Heart left ventricle (tissue), 16 donors: Measurements from ENCODE around the gene KCNJ5. TPM values are rescaled to one million over a fixed set of nuclear protein-coding genes. Genes with fewer than 3 reads are reported as not detected.
"Not testable (repeated sequence)": the region's sequence is repeated elsewhere in the genome, so short reads cannot be mapped to it uniquely, and the experiment has no call there.

Source experiments
- ATAC-seq, 4 donors: fragments of 200-7000 bp; cut with Tn5 transposase; one replicate each; pipeline ENCODE4 v1.9.1; 2020 to 2022; ENCODE audit warnings: moderate library complexity in 4 of 4, mild to moderate bottlenecking in 3 of 4, moderate number of reproducible peaks in 1 of 4
- DNase-seq, 5 donors: peaks; one replicate each; pipeline ENCODE4 v3.0.0-alpha.2; 2020
- H3K27ac ChIP-seq, 12 donors: fragments of 200-600 bp; sonication (generic) in 4 of 12; one replicate each; pipeline versions ENCODE4 v1.5.0 to v1.8.0; 2016 to 2022; ENCODE audit warnings: mild to moderate bottlenecking in 2 of 12
- H3K27me3 ChIP-seq, 9 donors: fragments of 200-600 bp; sonication (generic) in 2 of 9; one replicate each; pipeline versions ENCODE4 v1.5.1 to v1.8.0; 2016 to 2022; ENCODE audit warnings: mild to moderate bottlenecking in 3 of 9
- H3K36me3 ChIP-seq, 9 donors: fragments of 200-600 bp; sonication (generic) in 2 of 9; one replicate each; pipeline versions ENCODE4 v1.5.0 to v1.8.0; 2018 to 2022; ENCODE audit warnings: mild to moderate bottlenecking in 2 of 9
- H3K4me1 ChIP-seq, 12 donors: fragments of 200-600 bp; sonication (generic) in 4 of 12; one replicate each; pipeline versions ENCODE4 v1.5.0 to v1.8.0; 2016 to 2022; ENCODE audit warnings: mild to moderate bottlenecking in 3 of 12
- H3K4me3 ChIP-seq, 12 donors: fragments of 200-600 bp; sonication (generic) in 4 of 12; one replicate each; pipeline versions ENCODE4 v1.5.0 to v1.8.0; 2017 to 2022; ENCODE audit warnings: mild to moderate bottlenecking in 9 of 12, moderate library complexity in 4 of 12
- H3K9me3 ChIP-seq, 12 donors: fragments of 200-600 bp; sonication (generic) in 4 of 12; one replicate each; pipeline versions ENCODE4 v1.5.0 to v1.8.0; 2016 to 2022; ENCODE audit warnings: mild to moderate bottlenecking in 1 of 12
- CTCF ChIP-seq, 12 donors: fragments of 200-600 bp; sonication (generic) in 4 of 12; IDR thresholded peaks; one replicate each; pipeline versions ENCODE4 v1.5.0 to v1.8.0; 2018 to 2022; ENCODE audit warnings: antibody characterized with exemption in 12 of 12, mild to moderate bottlenecking in 5 of 12
- POLR2A ChIP-seq, 2 donors: fragments of 450-650 bp; IDR thresholded peaks; one replicate each; pipeline ENCODE4 v1.6.1; 2017; ENCODE audit warnings: antibody characterized with exemption in 2 of 2, mild to moderate bottlenecking in 2 of 2, moderate library complexity in 2 of 2
- WGBS, 4 donors: extraction: QIAGEN DNeasy Blood & Tissue Kit in 2 of 4; methylation state at CpG; one replicate each; pipeline versions ENCODE4 v1.1.5 to v1.1.7; 2013 to 2018; 5-methylcytosine and 5-hydroxymethylcytosine counted together
- intact Hi-C, 10 donors: fragments of 100-400 bp; cut with DNase I; formaldehyde crosslinking; loops; one replicate each; pipeline versions ENCODE4 v1.11.1 to v1.14.2; 2022
- polyA plus RNA-seq, 2 donors: library from polyadenylated mRNA; stranded (reverse); fragments of 200-250 nt; gene quantifications; one replicate each; pipeline ENCODE4 v1.2.3, GENCODE V29; 2013
- total RNA-seq, 9 donors: library from RNA; depleted of rRNA in 2 of 9; stranded (reverse); fragments of >200 nt in 2 of 9; fragmentation: NEBNext Ultra II Directional in 3 of 9; extraction: Animal tissue kit (Norgen Biotek cat#: 25700) in 3 of 9; gene quantifications; one replicate each; pipeline versions ENCODE4 v1.1.0 to v1.2.4, GENCODE V29; 2016 to 2023
- donor health status: ischemic (EF 13 %, LVEDD 7.1; RV severe dilation, severe dysfunction).
- donor health status: healthy with polysubstance abuse.
- donor health status: DM: no; HTN: yes; CAD: no.
- donor health status: DM: no; HTN: no; CAD: no.
- donor health status: ischemic (EF 25% LVEDD 6.9; RV normal size, moderate dysfunction).
- donor health status: ischemic (EF 25% LVEDD 5.7; RV mildly dilated, moderate dysfunction).
- donor health status: healthy.
- donor health status: DM: yes; HTN: yes; CAD: no.
- donor health status: ischemic (EF 35%, LVEDD 5.7; RV mildly dilated, moderate dysfunction).
- donor health status: nonischemic (EF 11% LVEDD 7.7; RV severe dilation, severe dysfunction).
- donor health status: DM: yes; HTN: yes; CAD: no.
- donor health status: PGD.
- donor health status: ischemic (EF 29% LVEDD 5.4; RV normal size, mild dysfunction).
- donor health status: nonischemic (EF 23%, LVEDD 6.1; RV moderate dilation, normal function).

Gene KCNJ5
- total and polyA plus RNA-seq, 11 donors, result 1.4 to 29.4 (median 6.0) TPM

- intact Hi-C loops, result loop anchor here in 1 of 10 donors (5.0 kb wide), 1 partner anchor 42 kb away; no protein-coding TSS in a partner anchor
Measured at GRCh38 chr11:128915149-128915521, 24.0 kb downstream of the KCNJ5 start.

GRCh38 chr11:128916037-128916572 is 24.9 kb downstream of the KCNJ5 start:
- ATAC-seq, result no peak
- intact Hi-C loops, result loop anchor here in 1 of 10 donors (5.0 kb wide), 1 partner anchor 41 kb away; no protein-coding TSS in a partner anchor
- no peak overlapping the region for H3K27ac ChIP-seq
- no peak overlapping the region for H3K4me3 ChIP-seq
- H3K36me3 ChIP-seq, result no peaks in the 10 kb centered on the region
- DNase-seq, result no peak
- TF ChIP-seq CTCF (IDR thresholded peaks at IDR 0.05), result no peak
- TF ChIP-seq POLR2A (IDR thresholded peaks at IDR 0.05), result no peak
- peaks cover 0 to 11% (median 0%) of the 10 kb centered on the region in 12 donors for H3K4me1 ChIP-seq
- H3K9me3 ChIP-seq, result no peaks in the 10 kb centered on the region
- WGBS, 4 donors, result 67 to 78% (median 67%) methylated on average over 3 of the region's 3 CpGs
- no peaks in the 10 kb centered on the region for H3K27me3 ChIP-seq

More at GRCh38 chr11:128915149-128915521, 24.0 kb downstream of the KCNJ5 start:
- Histone ChIP-seq H3K27ac (peak overlapping the region in 4 of 12 donors; percentile 16 to 63 (median 32)), H3K4me1 (peaks cover 0 to 11% (median 0%) of the 10 kb centered on the region in 12 donors), H3K27me3 (no peaks in the 10 kb centered on the region), H3K4me3 (no peak overlapping the region), H3K9me3 (no peaks in the 10 kb centered on the region), H3K36me3 (no peaks in the 10 kb centered on the region)
- WGBS, 4 donors, result 23 to 34% (median 33%) methylated on average over 6 of the region's 6 CpGs
- TF ChIP-seq POLR2A (IDR thresholded peaks at IDR 0.05), result no peak
- DNase-seq (no peak), ATAC-seq (peak; percentile 70 to 88 (median 74))

DNA sequence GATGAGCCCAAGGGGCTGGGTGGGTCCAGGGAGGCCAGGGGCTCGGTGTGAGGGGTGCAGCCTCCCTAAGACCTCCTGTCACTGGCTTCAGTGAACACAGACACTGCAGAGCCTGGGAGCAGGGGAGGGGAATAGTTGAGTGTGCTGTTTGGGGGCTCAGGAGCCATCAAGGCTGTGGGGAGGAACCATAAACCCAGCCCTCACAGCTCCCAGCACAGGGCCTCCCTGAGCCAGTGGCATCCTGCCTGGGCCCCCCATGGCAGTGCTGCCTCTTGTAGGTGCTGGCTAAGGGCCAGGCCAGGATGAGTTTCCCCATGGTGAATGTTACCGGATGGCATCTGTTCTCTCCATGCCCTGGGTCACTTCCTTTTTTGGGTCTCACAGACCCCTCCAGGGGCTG is 25.5 kb downstream of the KCNJ5 start:
- WGBS, 4 donors, result 83 to 92% (median 89%) methylated on average over 2 of the region's 2 CpGs
- intact Hi-C loops, result loop anchor here in 1 of 10 donors (5.0 kb wide), 1 partner anchor 41 kb away; no protein-coding TSS in a partner anchor
- TF ChIP-seq CTCF (IDR thresholded peaks at IDR 0.05) (no peak), POLR2A (IDR thresholded peaks at IDR 0.05) (no peak)
- Histone ChIP-seq H3K27me3 (no peaks in the 10 kb centered on the region), H3K27ac (no peak overlapping the region), H3K4me3 (no peak overlapping the region), H3K4me1 (peaks cover 0 to 11% (median 0%) of the 10 kb centered on the region in 12 donors), H3K36me3 (no peaks in the 10 kb centered on the region), H3K9me3 (no peaks in the 10 kb centered on the region)
- ATAC-seq (no peak), DNase-seq (no peak)

- Histone ChIP-seq H3K27ac (no peak overlapping the region), H3K27me3 (no peaks in the 10 kb centered on the region), H3K4me3 (no peak overlapping the region), H3K4me1 (peaks cover 0 to 11% (median 0%) of the 10 kb centered on the region in 12 donors), H3K36me3 (no peaks in the 10 kb centered on the region), H3K9me3 (no peaks in the 10 kb centered on the region)
- intact Hi-C loops, result loop anchor here in 1 of 10 donors (5.0 kb wide), 1 partner anchor 40 kb away; no protein-coding TSS in a partner anchor
- no peak for TF ChIP-seq POLR2A (IDR thresholded peaks at IDR 0.05)
- DNase-seq (no peak), ATAC-seq (peak in 1 of 4 donors; percentile 65)
- 47 to 61% (median 59%) methylated on average over 4 to 5 of the region's 5 CpGs for WGBS, 4 donors
Measured at GRCh38 chr11:128917144-128917724, 26.1 kb downstream of the KCNJ5 start.

GRCh38 chr11:128919216-128919615 is 28.1 kb downstream of the KCNJ5 start:
- intact Hi-C loops, result loop anchor here in 1 of 10 donors (5.0 kb wide), 1 partner anchor 38 kb away; no protein-coding TSS in a partner anchor
- DNase-seq (no peak), ATAC-seq (no peak)
- no peak overlapping the region for H3K4me3 ChIP-seq
- H3K4me1 ChIP-seq, result peaks cover 0 to 11% (median 0%) of the 10 kb centered on the region in 12 donors
- H3K27ac ChIP-seq, result no peak overlapping the region
- 67 to 80% (median 74%) methylated on average over 5 of the region's 5 CpGs for WGBS, 4 donors
- H3K9me3 ChIP-seq, result no peaks in the 10 kb centered on the region
- TF ChIP-seq CTCF (IDR thresholded peaks at IDR 0.05) (no peak), POLR2A (IDR thresholded peaks at IDR 0.05) (no peak)
- no peaks in the 10 kb centered on the region for H3K27me3 ChIP-seq
- no peaks in the 10 kb centered on the region for H3K36me3 ChIP-seq

- 74 to 86% (median 83%) methylated on average over 7 of the region's 7 CpGs for WGBS, 4 donors
- not testable (repeated sequence) for H3K27me3 ChIP-seq, H3K9me3 ChIP-seq, H3K4me1 ChIP-seq, H3K4me3 ChIP-seq, DNase-seq, H3K27ac ChIP-seq, ATAC-seq, H3K36me3 ChIP-seq
- intact Hi-C loops, result loop anchor here in 1 of 10 donors (5.0 kb wide), 1 partner anchor 38 kb away; no protein-coding TSS in a partner anchor
Measured at GRCh38 chr11:128919635-128920034, 28.5 kb downstream of the KCNJ5 start.
